GM23338 (cell line): ENCODE data around the gene NECAP2. TPM values are rescaled to one million over a fixed set of nuclear protein-coding genes. Genes with fewer than 3 reads are reported as not detected.

ENCODE experiments used
- ATAC-seq: fragments of 200-7000 bp; cut with Tn5 transposase; 3 replicates; pipeline ENCODE4 v1.9.1; 2020
- DNase-seq: peaks from one replicate; pipeline ENCODE4 v3.0.0-alpha.2; 2015; ENCODE audit warnings: low spot score
- H2AFZ ChIP-seq: fragments of 200-600 bp; sonication (generic); 2 replicates; pipeline ENCODE4 v1.8.0; 2016; ENCODE audit warnings: antibody characterized with exemption, mild to moderate bottlenecking, moderate library complexity
- H3F3A ChIP-seq: fragments of 200-600 bp; sonication (generic); replicated peaks from 2 replicates; pipeline ENCODE4 v1.8.0; 2017; ENCODE audit warnings: antibody characterized with exemption, mixed run types, low read depth
- H3K27ac ChIP-seq: fragments of 200-600 bp; sonication (generic); 2 replicates; pipeline ENCODE4 v1.6.1; 2016; ENCODE audit warnings: low read depth
- H3K27me3 ChIP-seq: fragments of 200-600 bp; sonication (generic); 2 replicates; pipeline ENCODE4 v1.8.0; 2016; ENCODE audit warnings: mild to moderate bottlenecking, mixed run types, moderate library complexity; ENCODE audit not compliant: insufficient read depth
- H3K36me3 ChIP-seq: fragments of 200-600 bp; sonication (generic); 2 replicates; pipeline ENCODE4 v1.8.0; 2016; ENCODE audit warnings: mild to moderate bottlenecking; ENCODE audit not compliant: insufficient read depth
- H3K4me1 ChIP-seq: fragments of 200-600 bp; sonication (generic); 2 replicates; pipeline ENCODE4 v1.8.0; 2016; ENCODE audit warnings: mild to moderate bottlenecking, moderate library complexity; ENCODE audit not compliant: insufficient read depth
- H3K4me2 ChIP-seq: fragments of 200-600 bp; sonication (generic); 2 replicates; pipeline ENCODE4 v1.7.1; 2017; ENCODE audit warnings: mixed run types
- H3K4me3 ChIP-seq: fragments of 200-600 bp; sonication (generic); 2 replicates; pipeline ENCODE4 v1.6.1; 2016; ENCODE audit warnings: mixed run types
- H3K79me2 ChIP-seq: fragments of 200-600 bp; sonication (generic); replicated peaks from 2 replicates; pipeline ENCODE4 v1.8.0; 2017; ENCODE audit warnings: mild to moderate bottlenecking; ENCODE audit not compliant: insufficient read depth
- H3K9me2 ChIP-seq: fragments of 200-600 bp; sonication (generic); 2 replicates; pipeline ENCODE4 v1.8.0; 2017; ENCODE audit not compliant: insufficient read depth
- H4K20me1 ChIP-seq: fragments of 200-600 bp; sonication (generic); replicated peaks from 2 replicates; pipeline ENCODE4 v1.8.0; 2017; ENCODE audit warnings: mild to moderate bottlenecking; ENCODE audit not compliant: insufficient read depth
- H3K27ac Mint-ChIP-seq: 2 replicates; pipeline ENCODE4 v1.8.0; 2020; ENCODE audit warnings: inconsistent platforms, mild to moderate bottlenecking, moderate library complexity, mixed read lengths
- H3K27me3 Mint-ChIP-seq: 3 replicates; pipeline ENCODE4 v1.8.0; 2022; ENCODE audit warnings: low read depth, mild to moderate bottlenecking, moderate library complexity, mixed read lengths, inconsistent platforms; ENCODE audit not compliant: insufficient read depth, poor library complexity
- H3K36me3 Mint-ChIP-seq: 3 replicates; pipeline ENCODE4 v1.8.0; 2021; ENCODE audit warnings: low read depth, mild to moderate bottlenecking, inconsistent platforms, moderate library complexity, mixed read lengths
- H3K4me1 Mint-ChIP-seq: 3 replicates; pipeline ENCODE4 v1.8.0; 2020; ENCODE audit warnings: mild to moderate bottlenecking, inconsistent platforms, mixed read lengths
- H3K4me3 Mint-ChIP-seq: 3 replicates; pipeline ENCODE4 v1.8.0; 2021; ENCODE audit warnings: moderate library complexity, mild to moderate bottlenecking, inconsistent platforms, mixed read lengths
- H3K9me3 Mint-ChIP-seq: 3 replicates; pipeline ENCODE4 v1.8.0; 2020; ENCODE audit warnings: moderate library complexity, mild to moderate bottlenecking, inconsistent platforms, mixed read lengths
- CREB1 ChIP-seq: fragments of 250-450 bp; sonication (Bioruptor Pico); IDR thresholded peaks from 2 replicates; pipeline ENCODE4 v1.5.0; 2020; ENCODE audit warnings: low read depth, mild to moderate bottlenecking, moderate library complexity
- EZH2phosphoT487 ChIP-seq: fragments of 200-600 bp; sonication (generic); IDR thresholded peaks from one replicate; pipeline ENCODE4 v1.8.1; 2018; ENCODE audit warnings: antibody characterized with exemption; ENCODE audit not compliant: unreplicated experiment
- NANOG ChIP-seq: IDR thresholded peaks from 2 replicates; pipeline ENCODE4 v1.6.1; 2016; ENCODE audit warnings: antibody characterized with exemption, borderline replicate concordance
- POLR2AphosphoS5 ChIP-seq: IDR thresholded peaks from 2 replicates; pipeline ENCODE4 v1.6.1; 2016; ENCODE audit warnings: antibody characterized with exemption, low read depth
- REST ChIP-seq: IDR thresholded peaks from one replicate; pipeline ENCODE4 v1.6.1; 2018; ENCODE audit warnings: antibody characterized with exemption; ENCODE audit not compliant: unreplicated experiment
- STAT1 ChIP-seq: IDR thresholded peaks from one replicate; pipeline ENCODE4 v1.6.1; 2016; ENCODE audit warnings: antibody characterized with exemption; ENCODE audit not compliant: unreplicated experiment
- ZNF114 ChIP-seq: fragments of 250-450 bp; sonication (Bioruptor Pico); IDR thresholded peaks from 2 replicates; pipeline ENCODE4 v1.5.0; 2020; ENCODE audit warnings: mild to moderate bottlenecking, moderate library complexity
- ZNF331 ChIP-seq: fragments of 250-450 bp; sonication (Bioruptor Pico); IDR thresholded peaks from 2 replicates; pipeline ENCODE4 v1.5.0; 2020; ENCODE audit warnings: low read depth, mild to moderate bottlenecking, moderate library complexity
- polyA plus RNA-seq: library from polyadenylated mRNA; unstranded; fragments of >200 nt; fragmentation: Nextera tagmentation; extraction: Ambion mirVana; gene quantifications from 2 replicates; pipeline ENCODE4 v1.2.1, GENCODE V29; 2016
- total RNA-seq: library from RNA; depleted of rRNA; stranded (reverse); fragments of >200 nt; shearing (Covaris generic); gene quantifications from 2 replicates; pipeline ENCODE4 v1.2.3, GENCODE V29; 2014
- TF ChIP-seq, protein P1 (sequence below): fragments of 250-450 bp; sonication (Bioruptor Pico); IDR thresholded peaks from 2 replicates; pipeline ENCODE4 v1.5.0; 2020; ENCODE audit warnings: mild to moderate bottlenecking, moderate library complexity

NECAP2 gene
- total and polyA plus RNA-seq, 2 experiments from 2014 or later: 20.2 to 28.9 TPM

DNA sequence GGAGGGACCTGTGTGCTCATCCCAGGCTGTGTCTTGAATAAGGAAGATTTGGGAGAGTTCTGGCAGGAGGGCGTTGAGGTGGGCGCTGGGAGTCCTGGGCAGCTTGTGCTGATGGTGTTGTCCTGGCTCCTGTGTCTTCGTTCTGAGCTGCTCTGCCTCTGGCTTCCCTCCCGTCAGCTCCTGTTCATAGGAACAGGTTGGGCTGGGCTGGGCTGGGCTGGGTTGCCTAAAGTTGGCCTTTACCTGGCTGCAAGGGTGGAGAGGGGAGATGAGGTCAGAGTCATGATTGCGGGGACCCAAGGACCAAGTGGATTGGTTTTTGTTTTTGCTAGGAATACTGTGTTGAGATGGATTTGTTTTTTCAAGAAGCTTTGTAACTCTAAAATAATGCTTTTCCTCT, 9.1 kb downstream of the NECAP2 start (continued):
- TF ChIP-seq STAT1 (no peak), NANOG (no peak), ZNF331 (CRISPR knock-in tag) (no peak), CREB1 (CRISPR knock-in tag) (no peak)
- TF ChIP-seq, protein P1, sequence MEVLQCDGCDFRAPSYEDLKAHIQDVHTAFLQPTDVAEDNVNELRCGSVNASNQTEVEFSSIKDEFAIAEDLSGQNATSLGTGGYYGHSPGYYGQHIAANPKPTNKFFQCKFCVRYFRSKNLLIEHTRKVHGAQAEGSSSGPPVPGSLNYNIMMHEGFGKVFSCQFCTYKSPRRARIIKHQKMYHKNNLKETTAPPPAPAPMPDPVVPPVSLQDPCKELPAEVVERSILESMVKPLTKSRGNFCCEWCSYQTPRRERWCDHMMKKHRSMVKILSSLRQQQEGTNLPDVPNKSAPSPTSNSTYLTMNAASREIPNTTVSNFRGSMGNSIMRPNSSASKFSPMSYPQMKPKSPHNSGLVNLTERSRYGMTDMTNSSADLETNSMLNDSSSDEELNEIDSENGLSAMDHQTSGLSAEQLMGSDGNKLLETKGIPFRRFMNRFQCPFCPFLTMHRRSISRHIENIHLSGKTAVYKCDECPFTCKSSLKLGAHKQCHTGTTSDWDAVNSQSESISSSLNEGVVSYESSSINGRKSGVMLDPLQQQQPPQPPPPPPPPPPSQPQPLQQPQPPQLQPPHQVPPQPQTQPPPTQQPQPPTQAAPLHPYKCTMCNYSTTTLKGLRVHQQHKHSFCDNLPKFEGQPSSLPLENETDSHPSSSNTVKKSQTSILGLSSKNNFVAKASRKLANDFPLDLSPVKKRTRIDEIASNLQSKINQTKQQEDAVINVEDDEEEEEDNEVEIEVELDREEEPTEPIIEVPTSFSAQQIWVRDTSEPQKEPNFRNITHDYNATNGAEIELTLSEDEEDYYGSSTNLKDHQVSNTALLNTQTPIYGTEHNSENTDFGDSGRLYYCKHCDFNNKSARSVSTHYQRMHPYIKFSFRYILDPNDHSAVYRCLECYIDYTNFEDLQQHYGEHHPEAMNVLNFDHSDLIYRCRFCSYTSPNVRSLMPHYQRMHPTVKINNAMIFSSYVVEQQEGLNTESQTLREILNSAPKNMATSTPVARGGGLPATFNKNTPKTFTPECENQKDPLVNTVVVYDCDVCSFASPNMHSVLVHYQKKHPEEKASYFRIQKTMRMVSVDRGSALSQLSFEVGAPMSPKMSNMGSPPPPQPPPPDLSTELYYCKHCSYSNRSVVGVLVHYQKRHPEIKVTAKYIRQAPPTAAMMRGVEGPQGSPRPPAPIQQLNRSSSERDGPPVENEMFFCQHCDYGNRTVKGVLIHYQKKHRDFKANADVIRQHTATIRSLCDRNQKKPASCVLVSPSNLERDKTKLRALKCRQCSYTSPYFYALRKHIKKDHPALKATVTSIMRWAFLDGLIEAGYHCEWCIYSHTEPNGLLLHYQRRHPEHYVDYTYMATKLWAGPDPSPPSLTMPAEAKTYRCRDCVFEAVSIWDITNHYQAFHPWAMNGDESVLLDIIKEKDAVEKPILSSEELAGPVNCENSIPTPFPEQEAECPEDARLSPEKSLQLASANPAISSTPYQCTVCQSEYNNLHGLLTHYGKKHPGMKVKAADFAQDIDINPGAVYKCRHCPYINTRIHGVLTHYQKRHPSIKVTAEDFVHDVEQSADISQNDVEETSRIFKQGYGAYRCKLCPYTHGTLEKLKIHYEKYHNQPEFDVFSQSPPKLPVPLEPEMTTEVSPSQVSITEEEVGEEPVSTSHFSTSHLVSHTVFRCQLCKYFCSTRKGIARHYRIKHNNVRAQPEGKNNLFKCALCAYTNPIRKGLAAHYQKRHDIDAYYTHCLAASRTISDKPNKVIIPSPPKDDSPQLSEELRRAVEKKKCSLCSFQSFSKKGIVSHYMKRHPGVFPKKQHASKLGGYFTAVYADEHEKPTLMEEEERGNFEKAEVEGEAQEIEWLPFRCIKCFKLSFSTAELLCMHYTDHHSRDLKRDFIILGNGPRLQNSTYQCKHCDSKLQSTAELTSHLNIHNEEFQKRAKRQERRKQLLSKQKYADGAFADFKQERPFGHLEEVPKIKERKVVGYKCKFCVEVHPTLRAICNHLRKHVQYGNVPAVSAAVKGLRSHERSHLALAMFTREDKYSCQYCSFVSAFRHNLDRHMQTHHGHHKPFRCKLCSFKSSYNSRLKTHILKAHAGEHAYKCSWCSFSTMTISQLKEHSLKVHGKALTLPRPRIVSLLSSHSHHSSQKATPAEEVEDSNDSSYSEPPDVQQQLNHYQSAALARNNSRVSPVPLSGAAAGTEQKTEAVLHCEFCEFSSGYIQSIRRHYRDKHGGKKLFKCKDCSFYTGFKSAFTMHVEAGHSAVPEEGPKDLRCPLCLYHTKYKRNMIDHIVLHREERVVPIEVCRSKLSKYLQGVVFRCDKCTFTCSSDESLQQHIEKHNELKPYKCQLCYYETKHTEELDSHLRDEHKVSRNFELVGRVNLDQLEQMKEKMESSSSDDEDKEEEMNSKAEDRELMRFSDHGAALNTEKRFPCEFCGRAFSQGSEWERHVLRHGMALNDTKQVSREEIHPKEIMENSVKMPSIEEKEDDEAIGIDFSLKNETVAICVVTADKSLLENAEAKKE (CRISPR knock-in tag): no peak

DNA sequence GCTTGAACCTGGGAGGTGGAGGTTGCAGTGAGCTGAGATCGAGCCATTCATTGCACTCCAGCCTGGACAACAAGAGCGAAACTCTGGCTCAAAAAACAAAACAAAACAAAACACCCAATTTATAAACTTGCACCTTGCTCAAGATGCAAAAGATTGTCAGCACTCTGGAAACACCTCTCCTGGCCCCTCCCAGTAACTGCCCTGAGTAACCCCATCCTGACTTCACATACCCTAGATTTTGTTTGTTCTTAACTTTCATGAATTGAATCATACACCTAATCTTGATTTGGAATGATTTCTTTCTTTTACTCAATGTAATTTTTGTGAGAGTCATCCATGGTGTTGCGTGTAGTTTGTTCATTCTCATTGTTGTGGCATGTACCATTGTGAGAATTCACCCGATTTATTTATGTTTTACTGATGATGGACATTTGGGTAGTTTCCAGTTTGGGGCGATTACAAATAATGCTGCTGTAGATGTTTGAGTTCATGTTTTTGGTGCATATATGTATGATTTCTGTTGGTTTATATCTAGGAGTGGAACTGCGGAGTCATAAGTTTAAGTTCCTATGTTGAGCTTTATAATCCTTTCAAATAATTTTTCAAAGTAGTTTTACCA, 10.4 kb downstream of the NECAP2 start:
- no peaks in the 10 kb centered on the region for H3F3A ChIP-seq
- H3K36me3 Mint-ChIP-seq: peaks cover 54% of the 10 kb centered on the region
- H3K27ac Mint-ChIP-seq: no peak overlapping the region
- no peaks in the 10 kb centered on the region for H3K27me3 Mint-ChIP-seq
- H4K20me1 ChIP-seq: peaks cover 7% of the 10 kb centered on the region; the same call in 1 of the 2 replicates
- no peak overlapping the region for H3K4me3 ChIP-seq
- H3K9me3 Mint-ChIP-seq: no peaks in the 10 kb centered on the region
- H3K9me2 ChIP-seq: no peaks in the 10 kb centered on the region
- no peak overlapping the region for H2AFZ ChIP-seq
- H3K4me1 Mint-ChIP-seq: no peaks in the 10 kb centered on the region
- H3K27ac ChIP-seq: no peak overlapping the region
- no peaks in the 10 kb centered on the region for H3K4me1 ChIP-seq
- no peaks in the 10 kb centered on the region for H3K27me3 ChIP-seq
- ATAC-seq: no peak
- peaks cover 8% of the 10 kb centered on the region; the same call in 1 of the 2 replicates for H3K36me3 ChIP-seq
- no peak for DNase-seq
- no peaks in the 10 kb centered on the region for H3K79me2 ChIP-seq
- no peak for TF ChIP-seq EZH2phosphoT487
- TF ChIP-seq ZNF331 (CRISPR knock-in tag): no peak
- no peak for TF ChIP-seq POLR2AphosphoS5
- no peak for TF ChIP-seq ZNF114
- TF ChIP-seq NANOG: no peak
- no peak for TF ChIP-seq REST
- H3K4me3 Mint-ChIP-seq: no peak overlapping the region
- no peak overlapping the region for H3K4me2 ChIP-seq
